ENCODE measurements around the gene MIXL1.
"Not testable (repeated sequence)": the region's sequence is repeated elsewhere in the genome, so short reads cannot be mapped to it uniquely, and the experiment has no call there.

DNA sequence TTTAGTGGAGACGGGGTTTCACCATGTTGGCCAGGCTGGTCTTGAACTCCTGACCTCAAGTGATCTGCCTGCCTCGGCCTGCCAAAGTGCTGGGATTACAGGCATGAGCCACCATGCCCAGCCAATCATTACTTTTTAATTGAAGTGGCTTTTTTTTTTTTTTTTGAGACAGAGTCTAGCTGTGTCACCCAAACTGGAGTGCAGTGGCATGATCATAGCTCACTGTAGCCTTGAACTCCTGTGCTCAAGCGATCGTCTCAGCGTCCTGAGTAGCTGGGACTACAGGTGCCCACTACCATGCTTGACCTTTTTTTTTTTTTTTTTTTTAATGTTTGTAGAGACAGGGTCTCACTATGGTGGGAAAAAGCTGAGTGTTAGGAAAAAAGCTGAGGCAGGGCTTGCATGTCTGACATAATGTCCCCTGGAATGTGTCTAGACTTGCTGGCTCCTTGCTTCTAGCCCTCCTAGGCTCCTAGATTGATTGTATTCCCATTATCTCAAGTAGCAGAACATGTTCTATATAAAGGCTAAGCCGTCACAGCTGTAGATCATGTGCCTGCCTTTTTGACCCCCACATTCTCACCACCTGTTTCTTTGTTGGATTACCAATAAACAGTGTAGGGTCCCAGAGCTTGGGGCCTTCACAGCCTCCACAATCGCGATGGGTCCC lies 48.9 kb downstream of the MIXL1 start:
- TF ChIP-seq, protein P1, sequence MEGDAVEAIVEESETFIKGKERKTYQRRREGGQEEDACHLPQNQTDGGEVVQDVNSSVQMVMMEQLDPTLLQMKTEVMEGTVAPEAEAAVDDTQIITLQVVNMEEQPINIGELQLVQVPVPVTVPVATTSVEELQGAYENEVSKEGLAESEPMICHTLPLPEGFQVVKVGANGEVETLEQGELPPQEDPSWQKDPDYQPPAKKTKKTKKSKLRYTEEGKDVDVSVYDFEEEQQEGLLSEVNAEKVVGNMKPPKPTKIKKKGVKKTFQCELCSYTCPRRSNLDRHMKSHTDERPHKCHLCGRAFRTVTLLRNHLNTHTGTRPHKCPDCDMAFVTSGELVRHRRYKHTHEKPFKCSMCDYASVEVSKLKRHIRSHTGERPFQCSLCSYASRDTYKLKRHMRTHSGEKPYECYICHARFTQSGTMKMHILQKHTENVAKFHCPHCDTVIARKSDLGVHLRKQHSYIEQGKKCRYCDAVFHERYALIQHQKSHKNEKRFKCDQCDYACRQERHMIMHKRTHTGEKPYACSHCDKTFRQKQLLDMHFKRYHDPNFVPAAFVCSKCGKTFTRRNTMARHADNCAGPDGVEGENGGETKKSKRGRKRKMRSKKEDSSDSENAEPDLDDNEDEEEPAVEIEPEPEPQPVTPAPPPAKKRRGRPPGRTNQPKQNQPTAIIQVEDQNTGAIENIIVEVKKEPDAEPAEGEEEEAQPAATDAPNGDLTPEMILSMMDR (IDR thresholded peaks at IDR 0.05) = not testable (repeated sequence)
- TF ChIP-seq POLR2A (IDR thresholded peaks at IDR 0.05) = not testable (repeated sequence)
